ENCODE results near the gene TBC1D16.

DNA sequence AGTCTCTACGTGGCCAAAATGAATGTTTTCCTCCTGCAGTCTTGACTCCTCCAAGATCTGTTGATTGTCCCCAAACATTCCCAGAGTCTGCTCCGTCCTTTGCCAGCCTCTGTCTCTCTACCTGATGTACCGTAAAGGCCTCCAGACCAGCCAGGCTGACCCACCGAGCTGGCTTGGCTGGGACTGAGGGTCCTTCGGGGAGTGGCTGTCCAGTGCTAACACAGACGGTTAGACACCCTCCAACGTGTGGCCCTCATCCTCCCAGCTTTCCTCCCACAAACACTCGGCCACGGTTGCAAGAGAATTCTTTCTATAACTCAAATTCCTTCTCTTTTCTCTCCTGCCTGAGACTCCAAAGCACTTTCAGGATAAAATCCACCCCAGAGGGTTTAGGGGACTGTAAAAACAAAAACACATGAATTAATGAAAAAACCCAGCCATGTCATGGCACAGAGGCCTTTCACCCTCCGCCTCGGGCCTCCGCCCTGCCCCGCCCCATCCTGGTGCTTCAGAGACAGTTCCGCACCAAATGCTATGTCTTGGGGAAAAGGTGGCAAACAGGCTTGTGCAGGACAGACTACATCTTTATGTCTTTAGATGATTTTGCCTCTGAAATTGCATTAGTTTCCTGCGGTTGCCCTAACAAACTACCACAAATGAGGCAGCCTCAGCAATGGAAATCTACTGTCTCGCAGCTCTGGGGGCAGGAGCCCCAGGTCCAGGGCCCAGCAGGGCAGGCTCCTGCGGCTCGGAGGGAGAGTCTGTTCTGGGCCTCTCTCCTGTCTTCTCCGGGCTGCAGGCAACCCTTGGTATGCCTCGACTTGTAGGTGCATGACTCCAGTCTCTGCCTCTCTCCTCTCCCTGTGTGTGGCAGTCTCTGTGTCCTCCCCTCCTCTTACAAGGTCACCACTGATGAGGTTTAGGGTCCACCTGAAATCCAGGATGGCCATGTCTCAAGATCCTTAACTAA, 124.0 kb downstream of the TBC1D16 start:
- TF ChIP-seq, protein P1, sequence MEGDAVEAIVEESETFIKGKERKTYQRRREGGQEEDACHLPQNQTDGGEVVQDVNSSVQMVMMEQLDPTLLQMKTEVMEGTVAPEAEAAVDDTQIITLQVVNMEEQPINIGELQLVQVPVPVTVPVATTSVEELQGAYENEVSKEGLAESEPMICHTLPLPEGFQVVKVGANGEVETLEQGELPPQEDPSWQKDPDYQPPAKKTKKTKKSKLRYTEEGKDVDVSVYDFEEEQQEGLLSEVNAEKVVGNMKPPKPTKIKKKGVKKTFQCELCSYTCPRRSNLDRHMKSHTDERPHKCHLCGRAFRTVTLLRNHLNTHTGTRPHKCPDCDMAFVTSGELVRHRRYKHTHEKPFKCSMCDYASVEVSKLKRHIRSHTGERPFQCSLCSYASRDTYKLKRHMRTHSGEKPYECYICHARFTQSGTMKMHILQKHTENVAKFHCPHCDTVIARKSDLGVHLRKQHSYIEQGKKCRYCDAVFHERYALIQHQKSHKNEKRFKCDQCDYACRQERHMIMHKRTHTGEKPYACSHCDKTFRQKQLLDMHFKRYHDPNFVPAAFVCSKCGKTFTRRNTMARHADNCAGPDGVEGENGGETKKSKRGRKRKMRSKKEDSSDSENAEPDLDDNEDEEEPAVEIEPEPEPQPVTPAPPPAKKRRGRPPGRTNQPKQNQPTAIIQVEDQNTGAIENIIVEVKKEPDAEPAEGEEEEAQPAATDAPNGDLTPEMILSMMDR (IDR thresholded peaks at IDR 0.05 in 4 of 5, conservative IDR thresholded peaks at IDR 0.05 in 1 of 5) = no peak
- TF ChIP-seq POLR2A (IDR thresholded peaks at IDR 0.05) = no peak

Data from gastrocnemius medialis (tissue), 4 donors.